Measurements from ENCODE around the gene FSTL5.

DNA sequence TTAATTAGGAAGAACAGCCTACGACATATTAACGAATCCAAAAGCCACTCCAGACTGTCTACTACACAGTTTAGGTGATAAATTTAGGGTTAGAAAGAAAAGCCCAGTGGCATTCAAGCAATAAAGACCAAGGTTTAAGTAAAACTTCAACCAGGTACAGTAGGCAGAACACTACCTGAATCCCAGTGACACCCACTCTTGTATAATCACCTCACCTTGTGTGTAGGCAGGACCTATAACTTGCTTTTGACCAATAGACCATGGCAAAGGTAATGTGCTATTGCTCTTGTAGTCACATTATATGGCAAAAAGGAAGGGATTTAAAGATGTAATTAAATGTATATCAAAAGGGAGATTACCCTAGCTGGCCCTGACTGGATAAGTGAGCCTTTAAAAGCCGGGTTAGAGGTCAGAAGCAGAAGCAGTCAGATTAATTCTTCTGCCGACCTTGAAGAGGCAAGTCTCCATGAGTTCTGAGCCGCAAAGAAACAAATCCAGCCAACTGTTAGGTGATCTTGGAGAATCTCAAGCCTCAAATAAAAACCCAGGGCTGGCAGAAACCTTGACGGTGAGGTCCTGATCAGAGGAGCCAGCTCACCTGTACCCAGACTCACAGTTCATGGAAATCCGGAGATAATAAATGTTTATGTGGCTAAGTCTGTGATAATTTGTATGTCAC is 8.8 kb downstream of the FSTL5 start:
- TF ChIP-seq, protein P1, sequence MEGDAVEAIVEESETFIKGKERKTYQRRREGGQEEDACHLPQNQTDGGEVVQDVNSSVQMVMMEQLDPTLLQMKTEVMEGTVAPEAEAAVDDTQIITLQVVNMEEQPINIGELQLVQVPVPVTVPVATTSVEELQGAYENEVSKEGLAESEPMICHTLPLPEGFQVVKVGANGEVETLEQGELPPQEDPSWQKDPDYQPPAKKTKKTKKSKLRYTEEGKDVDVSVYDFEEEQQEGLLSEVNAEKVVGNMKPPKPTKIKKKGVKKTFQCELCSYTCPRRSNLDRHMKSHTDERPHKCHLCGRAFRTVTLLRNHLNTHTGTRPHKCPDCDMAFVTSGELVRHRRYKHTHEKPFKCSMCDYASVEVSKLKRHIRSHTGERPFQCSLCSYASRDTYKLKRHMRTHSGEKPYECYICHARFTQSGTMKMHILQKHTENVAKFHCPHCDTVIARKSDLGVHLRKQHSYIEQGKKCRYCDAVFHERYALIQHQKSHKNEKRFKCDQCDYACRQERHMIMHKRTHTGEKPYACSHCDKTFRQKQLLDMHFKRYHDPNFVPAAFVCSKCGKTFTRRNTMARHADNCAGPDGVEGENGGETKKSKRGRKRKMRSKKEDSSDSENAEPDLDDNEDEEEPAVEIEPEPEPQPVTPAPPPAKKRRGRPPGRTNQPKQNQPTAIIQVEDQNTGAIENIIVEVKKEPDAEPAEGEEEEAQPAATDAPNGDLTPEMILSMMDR (IDR thresholded peaks at IDR 0.05; ENCODE audit: low read depth, low read length, poor library complexity, severe bottlenecking): no peak
- TF ChIP-seq EZH2phosphoT487 (IDR thresholded peaks at IDR 0.05; ENCODE audit: borderline replicate concordance, low read length): no peak

All from DOHH2 (cell line).